Stimulated activated CD8-positive, alpha-beta memory T cell treated with anti-CD3 and anti-CD28 coated beads, Interleukin-12 subunit alpha, Interleukin-12 subunit beta, amount 100 ng/mL, for 1 hour (primary cell): Measurements from ENCODE around the gene MYO5A.
"Not testable (repeated sequence)": the region's sequence is repeated elsewhere in the genome, so short reads cannot be mapped to it uniquely, and the experiment has no call there.

Experiments used
- DNase-seq: peaks from one replicate; pipeline ENCODE4 v3.0.0-alpha.2; 2020; ENCODE audit warnings: low read depth

MYO5A gene

DNA sequence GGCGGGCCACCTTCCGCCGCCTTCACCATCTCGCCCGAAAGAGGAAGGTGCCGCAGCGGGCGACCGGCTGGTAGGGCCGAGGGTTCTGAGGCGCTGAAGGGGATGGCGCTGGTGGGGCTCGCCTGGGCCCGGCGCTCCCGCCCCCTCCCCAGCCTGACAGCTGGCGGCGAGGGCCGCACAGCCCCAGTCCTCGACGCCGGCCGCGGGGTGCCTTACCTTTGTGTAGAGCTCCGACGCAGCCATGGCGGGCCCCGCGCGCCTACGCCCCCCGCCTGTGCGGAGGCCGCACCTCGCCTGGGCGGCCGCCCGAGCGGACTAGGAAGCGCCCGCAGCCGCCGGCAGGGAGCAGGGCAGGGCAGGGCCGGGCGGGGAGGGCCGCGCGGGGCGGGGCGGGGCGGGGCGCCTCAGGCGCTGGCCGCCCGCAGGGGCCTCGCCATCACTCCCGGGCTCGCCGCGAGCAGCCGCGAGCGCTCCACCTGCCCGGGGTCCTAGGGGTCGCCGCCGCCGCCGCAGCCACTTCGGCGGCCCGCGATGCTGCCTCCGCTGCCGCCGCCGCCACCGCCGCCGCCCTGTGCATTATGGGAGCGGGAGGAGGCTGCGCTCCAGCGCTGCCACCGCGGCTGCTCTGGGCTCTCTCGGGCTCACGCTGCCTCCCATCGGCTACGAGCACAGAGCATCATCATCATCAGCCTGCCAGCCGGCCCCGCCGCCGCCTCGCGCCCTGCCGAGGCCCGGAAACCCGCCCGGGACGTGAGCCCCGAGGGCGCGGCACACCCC lies at the start of gene MYO5A:
Gene MYO5A (minus strand): TSS at position 317 of the 777 bp plus-strand sequence. CDS start 74 bp downstream, at position 243.
- DNase-seq, result peak; percentile 65

- no peak for DNase-seq
These were observed 48.0 kb upstream of the MYO5A start for GRCh38 chr15:52576692-52577091.

GRCh38 chr15:52575573-52575972 lies 46.9 kb upstream of the MYO5A start:
- DNase-seq, result not testable (repeated sequence)

GRCh38 chr15:52575072-52575471 lies 46.4 kb upstream of the MYO5A start:
- DNase-seq, result no peak

GRCh38 chr15:52574623-52575022 lies 45.9 kb upstream of the MYO5A start:
- not testable (repeated sequence) for DNase-seq

- DNase-seq, result peak; percentile 64
These were observed 40.2 kb upstream of the MYO5A start, which contains the start of gene ARPP19 for GRCh38 chr15:52568601-52569585. Gene ARPP19, minus strand, starts transcription at chr15:52569030. Its CDS starts 138 bp downstream, at chr15:52568892.

GRCh38 chr15:52567871-52568600 lies 39.4 kb upstream of the MYO5A start:
- DNase-seq, result peak; percentile 20

DNA sequence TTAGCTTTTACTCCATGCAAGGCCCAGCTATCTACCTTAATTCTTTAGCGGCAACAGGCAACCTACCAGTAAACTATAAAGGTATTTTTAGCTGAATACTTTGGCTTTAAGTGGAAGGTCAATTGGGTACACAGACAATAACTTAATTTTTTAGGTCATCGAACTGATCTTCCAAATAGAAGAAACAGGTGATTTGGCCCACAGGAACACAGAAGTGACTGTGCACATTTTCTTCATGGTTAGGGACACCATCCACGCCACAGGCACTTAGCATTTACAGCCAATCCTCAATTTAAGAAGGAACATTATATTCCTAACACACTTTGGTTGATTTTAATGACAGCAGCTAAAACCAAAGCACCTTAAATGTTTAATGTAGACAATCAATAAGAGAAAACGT lies 38.2 kb upstream of the MYO5A start:
- no peak for DNase-seq

DNA sequence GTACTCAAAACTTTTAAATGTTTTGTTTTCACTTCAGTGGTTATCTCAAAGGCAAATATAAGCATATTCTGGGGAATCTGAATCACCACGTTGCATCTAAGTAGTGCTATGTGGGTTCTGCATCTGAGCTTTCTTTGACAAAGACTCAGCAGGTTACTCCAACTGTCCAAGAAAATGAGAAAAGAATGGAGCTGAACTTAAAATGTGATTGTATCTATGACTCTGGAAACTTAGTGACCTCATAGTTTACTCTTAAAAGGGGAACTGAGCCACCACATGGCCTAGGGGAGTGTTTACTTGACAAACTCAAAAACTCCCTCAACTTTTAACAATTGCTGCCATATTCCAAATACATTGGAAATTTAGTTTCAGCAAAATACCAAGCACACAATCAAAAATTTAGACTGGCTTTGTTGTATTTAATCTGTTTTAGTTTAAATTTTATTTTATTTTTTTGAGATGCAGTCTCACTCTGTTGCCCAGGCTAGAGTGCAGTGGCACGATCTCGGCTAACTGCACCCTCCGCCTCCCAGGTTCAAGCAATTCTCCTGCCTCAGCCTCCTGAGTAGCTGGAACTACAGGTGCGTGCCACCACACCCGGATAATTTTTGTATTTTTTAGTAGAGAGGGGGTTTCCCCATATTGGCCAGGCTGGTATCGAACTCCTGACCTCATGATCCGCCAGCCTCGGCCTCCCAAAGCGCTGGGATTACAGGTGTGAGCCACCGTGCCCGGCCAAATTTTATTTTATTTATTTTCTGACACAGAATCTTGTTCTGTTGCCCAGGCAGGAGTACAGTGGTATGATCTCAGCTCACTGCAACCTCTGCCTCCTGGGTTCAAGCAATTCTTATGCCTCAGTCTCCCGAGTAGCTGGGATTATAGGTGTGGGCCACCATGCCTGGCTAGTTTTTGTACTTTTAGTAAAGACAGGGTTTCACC lies 37.0 kb upstream of the MYO5A start:
- not testable (repeated sequence) for DNase-seq

GRCh38 chr15:52563501-52564060 lies 34.9 kb upstream of the MYO5A start:
- no peak for DNase-seq

DNA sequence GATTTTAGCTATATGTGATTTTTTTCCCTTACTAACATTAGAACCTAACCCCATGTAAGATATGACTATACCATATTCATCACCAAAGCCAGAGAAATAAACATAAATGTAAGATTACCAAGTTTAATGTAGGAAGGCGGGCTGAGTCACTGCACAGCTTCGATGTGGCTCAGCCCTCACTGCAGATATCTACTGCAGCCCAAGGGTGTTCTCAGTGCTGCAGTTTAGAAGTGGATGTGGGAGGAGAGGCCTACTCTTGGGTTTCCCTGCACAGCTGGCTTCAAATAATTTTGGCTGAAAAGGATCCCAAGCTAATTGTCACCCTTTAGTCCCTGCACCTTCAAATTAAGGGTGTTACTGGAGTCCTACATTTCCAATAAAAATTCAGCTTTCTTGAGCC lies 30.9 kb upstream of the MYO5A start:
- DNase-seq, result no peak

DNA sequence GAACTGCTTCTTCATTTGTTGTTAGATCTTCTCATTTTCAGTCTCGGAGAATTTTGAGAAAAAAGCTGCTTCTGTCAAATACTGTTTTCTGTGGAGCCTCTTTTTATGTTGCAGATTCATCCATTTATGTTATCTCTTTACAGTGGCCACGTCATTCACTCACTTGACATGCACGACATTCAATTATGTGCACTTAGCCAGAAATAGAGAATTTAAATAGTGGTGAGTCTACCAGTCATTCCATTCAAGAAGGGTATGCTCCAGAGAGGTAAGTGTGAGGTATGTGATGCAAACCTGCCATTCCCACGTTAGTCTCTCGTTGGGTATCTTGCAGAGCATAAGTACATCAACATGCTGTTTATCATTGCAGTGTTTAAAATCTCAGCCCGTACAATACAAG lies 30.3 kb upstream of the MYO5A start:
- no peak for DNase-seq

DNA sequence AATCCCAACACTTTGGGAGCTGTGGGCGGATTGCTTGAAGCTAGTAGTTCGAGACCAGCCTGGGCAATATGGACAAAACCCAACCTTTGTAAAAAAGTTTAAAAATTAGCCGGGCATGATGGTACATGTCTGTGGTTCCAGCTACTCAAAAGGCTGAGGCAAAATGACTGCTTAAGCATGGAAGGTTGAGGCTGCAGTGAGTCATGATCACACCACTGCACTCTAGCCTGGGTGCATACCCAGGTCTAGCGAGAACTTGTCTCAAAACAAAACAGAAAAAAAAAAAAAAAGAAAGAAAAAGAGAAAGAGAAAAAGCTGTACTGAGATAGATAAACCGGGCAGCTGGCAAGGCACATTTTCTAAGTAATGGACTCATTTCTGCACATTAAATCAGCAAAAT lies 29.5 kb upstream of the MYO5A start:
- no peak for DNase-seq

- DNase-seq, result no peak
These were observed 28.6 kb upstream of the MYO5A start for GRCh38 chr15:52557274-52557641.

DNA sequence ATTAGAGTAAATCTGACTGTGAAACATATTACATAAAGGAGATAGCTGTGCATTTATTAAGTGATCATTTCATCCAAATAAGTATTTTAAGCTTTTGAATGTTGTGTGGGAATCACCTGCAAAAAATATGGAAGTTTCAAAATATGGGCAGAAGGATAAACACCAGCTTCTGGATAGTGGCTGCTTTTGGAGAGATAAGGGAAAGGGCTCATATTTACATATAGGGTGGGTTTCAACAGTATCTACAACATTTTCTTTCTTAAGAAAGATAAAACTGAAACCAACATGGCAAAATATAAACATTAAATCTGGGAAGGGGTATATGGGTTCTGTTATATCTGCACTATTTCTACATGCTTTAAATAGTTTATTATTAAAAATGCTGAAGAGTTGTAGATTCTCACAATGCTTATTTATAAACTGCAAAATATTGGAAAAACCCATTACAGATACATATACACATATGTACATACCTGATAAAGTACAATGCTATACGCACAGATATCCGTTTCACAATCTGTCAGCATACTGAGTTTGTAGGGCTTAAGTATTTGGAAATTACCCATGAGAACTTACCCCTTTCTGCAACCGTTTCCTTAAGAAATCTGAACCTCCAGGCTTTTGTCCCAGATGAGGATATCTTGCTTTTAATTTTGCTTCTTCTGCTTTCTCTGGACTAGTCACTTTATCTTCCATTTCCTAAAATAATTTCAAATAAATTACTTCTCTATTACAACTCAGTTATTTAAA lies 28.0 kb upstream of the MYO5A start:
- no peak for DNase-seq

- no peak for DNase-seq
These were observed 23.6 kb upstream of the MYO5A start for GRCh38 chr15:52552303-52552702.

- DNase-seq, result no peak
These were observed 23.1 kb upstream of the MYO5A start for GRCh38 chr15:52551762-52552161.

DNA sequence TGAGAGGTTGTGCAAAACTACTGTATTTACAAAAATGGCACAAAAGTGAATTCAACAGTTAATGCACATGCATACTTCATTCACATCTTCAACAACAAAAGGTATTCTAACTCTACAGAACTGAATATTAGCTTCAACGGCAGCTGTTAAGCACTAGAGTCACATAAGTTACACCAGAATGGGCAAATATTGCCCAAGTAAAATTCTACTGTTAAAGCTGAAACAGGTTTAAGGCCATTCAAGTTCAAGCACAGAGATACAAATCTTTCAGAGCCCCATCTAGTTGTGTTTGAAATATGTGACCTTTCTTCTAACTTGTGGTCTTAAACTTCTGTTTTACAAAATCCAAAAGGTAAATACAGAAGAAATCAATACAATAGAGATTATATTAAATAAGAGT lies 22.5 kb upstream of the MYO5A start:
- not testable (repeated sequence) for DNase-seq

GRCh38 chr15:52546031-52546751 lies 17.5 kb upstream of the MYO5A start:
- DNase-seq, result no peak
